ENCODE data around the gene PPEF2.
"Not testable (repeated sequence)": the region's sequence is repeated elsewhere in the genome, so short reads cannot be mapped to it uniquely, and the experiment has no call there.

The PPEF2 gene, protein sequence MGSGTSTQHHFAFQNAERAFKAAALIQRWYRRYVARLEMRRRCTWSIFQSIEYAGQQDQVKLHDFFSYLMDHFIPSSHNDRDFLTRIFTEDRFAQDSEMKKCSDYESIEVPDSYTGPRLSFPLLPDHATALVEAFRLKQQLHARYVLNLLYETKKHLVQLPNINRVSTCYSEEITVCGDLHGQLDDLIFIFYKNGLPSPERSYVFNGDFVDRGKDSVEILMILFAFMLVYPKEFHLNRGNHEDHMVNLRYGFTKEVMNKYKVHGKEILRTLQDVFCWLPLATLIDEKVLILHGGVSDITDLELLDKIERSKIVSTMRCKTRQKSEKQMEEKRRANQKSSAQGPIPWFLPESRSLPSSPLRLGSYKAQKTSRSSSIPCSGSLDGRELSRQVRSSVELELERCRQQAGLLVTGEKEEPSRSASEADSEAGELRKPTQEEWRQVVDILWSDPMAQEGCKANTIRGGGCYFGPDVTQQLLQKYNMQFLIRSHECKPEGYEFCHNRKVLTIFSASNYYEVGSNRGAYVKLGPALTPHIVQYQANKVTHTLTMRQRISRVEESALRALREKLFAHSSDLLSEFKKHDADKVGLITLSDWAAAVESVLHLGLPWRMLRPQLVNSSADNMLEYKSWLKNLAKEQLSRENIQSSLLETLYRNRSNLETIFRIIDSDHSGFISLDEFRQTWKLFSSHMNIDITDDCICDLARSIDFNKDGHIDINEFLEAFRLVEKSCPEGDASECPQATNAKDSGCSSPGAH

DNA sequence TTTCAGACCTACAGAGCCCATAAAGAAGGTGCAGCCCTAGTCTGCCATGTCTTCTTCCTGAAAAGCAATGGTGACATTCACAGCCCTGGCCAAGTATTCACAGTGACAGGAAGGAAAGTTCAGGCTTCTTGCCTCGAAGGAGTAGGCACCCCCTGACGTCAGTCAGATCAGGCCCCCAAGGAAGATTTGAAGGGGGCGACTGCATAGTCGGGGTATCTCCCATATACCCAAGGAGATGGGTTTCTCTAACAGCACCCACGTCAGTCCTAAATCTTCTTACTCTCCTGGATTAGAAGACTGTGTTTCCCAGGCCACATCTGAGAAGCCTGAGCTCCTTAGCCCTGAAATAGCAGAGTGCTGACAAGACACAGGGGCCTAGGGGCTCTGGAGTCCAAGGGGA, at the start of gene PPEF2:
Gene PPEF2, minus strand, starts transcription at position 101 of the 400 bp plus-strand sequence. CDS start 6,127 bp downstream, outside the sequence.
- no peak for DNase-seq

DNA sequence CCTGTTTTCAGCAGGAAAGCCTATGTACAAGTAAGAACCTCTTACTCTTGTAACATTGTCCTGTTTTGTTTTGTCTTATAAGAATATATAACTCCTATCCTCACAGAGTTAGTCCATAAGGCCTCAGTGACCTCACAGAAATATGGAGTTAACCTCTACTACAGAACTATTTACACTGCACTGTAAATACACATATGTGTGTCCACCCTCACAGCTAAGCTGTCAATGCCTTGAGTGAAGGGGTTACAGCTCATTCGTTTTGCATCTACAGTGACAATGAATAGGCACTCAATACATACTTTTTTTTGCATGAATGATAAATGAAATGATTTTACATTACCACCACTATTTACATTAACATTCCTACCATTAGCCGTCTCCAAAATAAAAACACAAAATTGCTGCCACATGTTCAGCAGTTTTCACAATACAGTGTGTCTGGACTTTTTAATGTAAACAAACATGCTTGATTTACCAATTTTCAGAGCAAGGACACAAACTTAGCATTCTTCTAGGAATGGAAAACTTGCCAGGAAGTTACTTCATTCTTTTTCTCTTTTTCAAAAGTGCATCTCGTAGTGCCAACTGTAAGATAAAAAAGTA, 48.1 kb upstream of the PPEF2 start:
- no peak for DNase-seq

DNA sequence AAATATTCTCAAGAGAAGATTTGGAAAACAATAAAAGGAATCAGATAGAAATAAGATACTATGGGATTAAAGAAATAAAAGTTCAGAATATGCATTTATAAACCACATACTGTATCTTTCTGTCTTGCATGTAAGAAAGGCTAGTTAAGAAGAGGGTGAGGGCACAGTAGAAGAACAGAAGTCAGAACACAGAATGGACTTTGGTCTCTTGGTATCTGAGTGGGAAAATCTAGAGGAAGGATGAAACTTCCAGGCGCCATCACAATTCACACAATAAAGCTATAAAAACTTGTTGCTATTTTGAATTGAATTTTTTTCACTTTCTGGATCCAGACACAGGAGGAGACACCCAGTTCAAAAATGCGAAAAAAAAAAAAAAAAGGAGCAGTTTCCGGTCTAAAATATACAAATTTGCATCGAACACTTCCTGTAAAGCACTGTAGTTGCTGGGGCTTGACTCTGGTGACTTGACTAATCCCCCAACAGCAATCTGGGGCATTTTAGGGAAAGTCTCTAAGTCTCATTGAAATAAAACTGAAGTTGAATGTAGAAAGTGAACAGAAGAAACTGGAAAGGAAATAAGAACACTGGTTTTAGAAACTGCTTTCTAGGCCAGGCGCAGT, 46.7 kb upstream of the PPEF2 start:
- DNase-seq = no peak

DNA sequence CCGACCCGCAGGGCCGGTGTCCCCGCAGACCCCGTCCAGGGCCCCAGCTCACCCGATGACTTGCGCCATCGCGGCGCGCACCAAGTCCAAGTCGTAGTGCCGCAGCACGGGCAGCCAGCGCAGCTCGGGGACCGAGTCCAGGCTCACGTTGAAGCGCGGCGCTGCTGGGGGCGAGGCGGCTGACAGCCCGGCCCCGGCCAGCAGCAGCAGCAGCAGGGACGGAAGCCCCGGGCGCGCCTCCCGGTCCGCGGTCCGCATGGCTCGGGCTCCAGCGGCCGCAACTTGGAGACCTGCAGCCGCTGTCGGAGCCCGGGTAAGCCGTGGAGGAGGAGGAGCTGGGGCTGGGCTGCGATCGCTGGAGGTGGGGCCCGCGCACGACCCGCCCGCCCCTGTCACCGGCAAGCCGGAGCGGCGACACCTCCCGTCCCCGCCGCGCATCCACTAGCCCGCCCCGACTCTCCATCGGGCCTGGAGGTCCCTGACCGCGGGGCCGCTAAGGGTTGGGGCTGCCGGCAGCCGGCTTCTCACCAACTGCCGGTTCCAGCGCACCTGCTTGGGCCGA, 38.5 kb upstream of the PPEF2 start, which contains the start of gene NAAA:
Gene NAAA, minus strand, starts transcription at position 322 of the 562 bp plus-strand sequence. Its CDS starts 64 bp downstream, at position 258.
- DNase-seq = peak; percentile 31

DNA sequence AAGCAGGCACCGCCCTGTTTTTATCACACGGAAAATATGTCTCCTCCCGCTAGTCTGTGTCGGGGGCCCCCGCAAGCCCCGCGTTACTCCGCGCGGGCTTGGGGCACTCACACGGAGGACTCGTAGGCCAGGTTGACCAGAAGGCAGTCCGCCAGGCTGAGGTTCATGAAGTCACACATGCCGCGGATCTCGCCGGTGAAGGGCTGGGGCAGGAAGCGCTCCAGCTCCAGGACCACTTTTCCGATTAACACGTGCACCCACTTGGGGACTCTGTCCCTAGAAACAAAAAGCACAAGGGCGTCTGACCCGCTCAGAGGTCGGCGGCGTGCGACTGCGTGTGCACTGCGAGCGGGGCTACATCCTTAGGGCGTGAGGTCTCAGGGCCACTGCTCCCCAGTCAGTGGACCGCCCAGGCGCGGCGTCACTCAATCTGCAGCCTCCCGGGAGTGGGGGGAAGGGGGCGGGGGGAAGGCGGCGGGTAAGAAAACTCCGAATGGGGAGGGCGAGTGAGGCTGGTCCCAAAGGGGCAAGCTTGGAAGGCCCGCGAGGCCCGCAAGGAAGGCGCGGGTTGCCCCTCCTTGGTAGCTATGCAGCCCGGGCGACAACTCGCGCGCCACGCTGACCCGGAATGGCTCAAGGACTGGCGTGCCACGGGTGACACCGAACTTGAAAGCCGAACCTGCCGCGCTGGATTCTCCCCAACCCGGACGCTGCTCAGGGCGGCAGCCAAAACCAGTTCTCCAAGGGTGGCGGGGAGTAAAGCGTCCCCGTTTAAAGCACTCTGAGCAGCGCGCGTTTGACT, 37.8 kb upstream of the PPEF2 start:
- DNase-seq = peak; percentile 20

DNA sequence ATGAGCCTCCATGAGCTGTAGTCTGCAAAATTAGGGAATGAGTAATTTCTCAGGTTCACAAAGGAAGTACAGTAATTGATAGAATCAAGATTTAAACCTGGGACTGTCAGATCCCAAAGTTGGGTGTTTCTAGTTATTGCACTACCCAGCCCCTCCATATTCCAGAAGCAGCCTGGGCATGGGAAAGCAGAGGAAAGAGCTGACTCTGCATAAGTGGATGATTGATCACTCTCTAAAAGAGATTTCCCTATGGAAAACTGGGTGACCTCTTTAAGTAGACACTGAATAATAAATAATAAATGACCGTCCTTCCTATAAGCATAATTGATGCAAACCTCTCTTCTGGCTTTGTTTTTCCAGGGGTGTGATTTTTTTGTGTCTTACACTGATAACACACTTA, 33.4 kb upstream of the PPEF2 start:
- DNase-seq = no peak

DNA sequence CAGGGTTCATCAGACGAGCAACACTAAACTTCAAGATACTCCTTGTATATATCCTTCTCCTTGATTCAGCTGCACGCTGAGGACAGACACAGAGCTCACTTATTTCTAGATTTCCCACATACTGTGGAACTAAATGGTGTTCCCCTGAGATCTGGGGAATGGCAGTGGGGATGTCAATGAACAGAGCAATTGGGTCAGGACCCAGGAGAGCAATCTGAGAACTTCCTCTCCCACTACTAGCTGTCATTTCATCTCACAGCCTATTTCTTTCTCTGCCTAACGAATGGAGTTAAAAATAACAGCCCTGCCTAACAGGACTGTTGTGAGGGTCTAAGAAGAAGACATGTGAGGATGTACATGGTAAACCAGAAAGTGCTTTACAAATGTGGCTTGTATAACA, 27.9 kb upstream of the PPEF2 start:
- no peak for DNase-seq

DNA sequence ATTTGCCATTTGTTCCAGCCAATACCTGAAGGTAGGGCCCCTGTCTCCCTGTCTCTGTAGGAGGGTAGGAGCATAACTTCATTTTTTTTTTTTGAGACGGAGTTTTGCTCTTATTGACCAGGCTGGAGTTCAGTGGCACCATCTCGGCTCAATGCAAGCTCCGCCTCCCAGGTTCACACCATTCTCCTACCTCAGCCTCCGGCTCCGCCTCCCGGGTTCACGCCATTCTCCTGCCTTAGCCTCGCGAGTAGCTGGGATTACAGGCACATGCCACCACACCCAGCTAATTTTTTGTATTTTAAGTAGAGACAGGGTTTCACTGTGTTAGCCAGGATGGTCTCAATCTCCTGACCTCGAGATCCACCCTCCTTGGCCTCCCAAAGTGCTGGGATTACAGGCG, 22.7 kb upstream of the PPEF2 start:
- not testable (repeated sequence) for DNase-seq

DNA sequence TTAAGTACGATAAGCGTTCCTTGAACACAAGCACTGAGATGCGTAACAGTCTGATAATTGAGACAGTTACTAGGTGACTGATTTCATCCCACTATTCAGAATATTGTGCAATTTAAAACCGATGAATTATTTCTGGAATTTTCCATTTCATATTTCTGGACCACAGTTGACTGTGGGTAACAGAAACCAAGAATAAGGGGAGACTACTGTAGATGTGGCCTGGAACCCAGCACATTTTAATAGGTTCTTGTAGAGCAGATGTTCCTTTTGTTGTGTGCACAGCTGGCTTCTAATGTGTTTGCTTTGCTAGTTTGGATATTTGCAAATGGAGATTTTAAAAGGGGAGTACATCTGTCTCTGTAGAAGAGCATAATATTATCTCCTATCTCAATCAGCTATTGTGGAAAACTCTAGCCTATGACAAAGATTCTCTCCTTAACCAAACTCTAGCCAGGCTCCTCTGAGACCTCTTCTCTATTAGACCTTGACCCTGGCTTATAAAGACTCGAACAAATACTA, 22.1 kb upstream of the PPEF2 start:
- no peak for DNase-seq

DNA sequence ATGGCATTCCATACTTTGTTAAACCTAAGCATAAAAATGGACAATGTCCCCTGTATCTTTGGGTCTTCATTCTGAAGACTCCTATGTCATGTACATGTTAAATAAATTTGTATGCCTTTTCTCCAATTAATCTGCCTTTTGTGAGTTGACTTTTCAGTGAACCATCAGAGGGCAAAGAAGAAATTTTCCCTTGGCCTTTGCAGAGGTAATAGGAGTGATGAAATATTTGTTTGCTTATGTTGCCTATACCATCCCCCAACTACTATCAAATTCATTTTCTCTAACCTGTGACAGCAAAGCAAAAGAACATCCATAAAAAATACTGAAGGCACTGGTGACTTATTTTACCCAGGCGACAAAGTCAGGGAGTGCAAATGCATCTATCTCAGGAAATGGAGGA, 20.3 kb upstream of the PPEF2 start:
- DNase-seq = no peak

DNA sequence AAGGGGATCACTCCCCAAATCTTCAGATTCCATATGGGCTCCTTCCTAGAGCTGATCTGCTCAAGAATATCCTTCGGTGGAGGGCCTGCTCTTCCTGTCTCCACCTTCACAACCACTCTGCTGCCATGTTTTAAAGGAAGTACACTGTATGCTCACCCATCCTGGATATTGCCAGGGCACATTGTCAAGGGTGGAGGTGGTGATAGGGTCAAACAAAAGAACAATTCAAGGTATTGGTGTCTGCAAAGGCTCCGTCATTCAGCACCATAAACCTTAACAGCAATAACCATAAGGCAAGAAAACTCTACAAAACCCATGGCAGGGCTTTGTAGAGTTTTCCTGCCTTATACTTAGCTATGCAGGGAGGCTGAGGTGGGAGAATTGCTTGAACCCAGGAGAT, 19.7 kb upstream of the PPEF2 start:
- DNase-seq = no peak

DNA sequence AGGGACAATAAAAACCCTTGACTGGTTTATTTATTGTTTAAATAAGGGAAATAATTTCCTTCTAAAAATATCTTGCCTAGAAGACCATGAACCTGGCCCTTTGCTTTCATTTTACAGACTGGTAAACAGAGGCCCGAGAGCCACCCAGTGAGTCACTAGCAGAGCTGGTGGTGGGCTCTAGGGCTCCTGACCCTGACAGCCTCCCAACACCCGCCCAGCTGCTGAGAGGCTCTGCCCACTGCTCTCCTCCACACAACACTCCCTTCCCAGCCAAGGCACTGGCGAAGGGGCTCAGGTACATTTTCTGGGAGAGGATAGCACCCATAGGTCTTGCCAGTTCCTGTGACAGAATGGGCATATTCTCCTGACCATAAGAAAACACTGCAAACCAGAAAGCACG, 18.1 kb upstream of the PPEF2 start:
- DNase-seq = no peak

DNA sequence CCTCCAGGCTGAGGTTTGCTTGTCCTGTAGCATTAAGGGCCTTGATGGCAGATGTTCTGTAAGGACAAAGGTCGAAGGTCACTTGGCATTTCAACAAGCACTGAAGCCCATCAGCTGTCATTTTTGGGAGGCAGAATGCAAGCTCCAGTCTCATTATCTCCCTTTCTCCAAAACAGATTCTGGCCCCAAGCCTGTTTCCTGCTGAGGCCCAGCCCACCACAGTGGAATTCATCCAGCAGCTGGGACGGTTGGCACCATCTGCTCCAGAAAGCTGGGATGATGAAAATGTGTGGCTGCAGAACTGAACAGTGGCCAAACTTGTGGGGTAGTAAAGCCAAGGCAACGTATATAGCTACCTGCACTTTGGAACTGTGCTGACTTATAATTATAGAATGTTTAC, 17.7 kb upstream of the PPEF2 start:
- no peak for DNase-seq

DNA sequence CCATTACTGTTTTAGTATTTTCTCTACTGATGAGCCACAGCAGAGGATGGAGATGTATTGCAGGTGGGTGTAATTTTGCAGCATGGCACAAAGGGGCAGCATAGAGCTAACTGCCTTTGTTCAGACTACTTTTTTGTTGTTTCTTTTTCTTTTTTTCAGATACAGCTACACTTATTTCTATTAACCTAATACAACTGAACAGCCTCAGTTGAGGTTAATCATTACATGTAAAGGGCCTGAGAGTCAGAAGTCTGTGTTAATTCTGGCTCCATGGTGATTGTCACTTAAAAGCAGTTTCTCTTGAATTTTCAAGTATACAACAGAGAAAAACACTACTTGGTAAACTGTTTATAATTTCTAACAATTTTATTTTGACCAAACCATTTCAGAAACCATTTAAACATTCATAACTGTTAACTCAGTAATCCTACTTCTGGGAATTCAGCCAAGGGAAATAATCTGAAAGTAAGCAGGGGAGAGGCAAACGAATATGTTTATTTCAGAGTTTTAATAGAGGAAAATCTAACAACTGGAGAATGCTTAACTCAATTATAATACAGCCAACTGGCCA, 13.9 kb upstream of the PPEF2 start:
- peak; percentile 4 for DNase-seq

DNA sequence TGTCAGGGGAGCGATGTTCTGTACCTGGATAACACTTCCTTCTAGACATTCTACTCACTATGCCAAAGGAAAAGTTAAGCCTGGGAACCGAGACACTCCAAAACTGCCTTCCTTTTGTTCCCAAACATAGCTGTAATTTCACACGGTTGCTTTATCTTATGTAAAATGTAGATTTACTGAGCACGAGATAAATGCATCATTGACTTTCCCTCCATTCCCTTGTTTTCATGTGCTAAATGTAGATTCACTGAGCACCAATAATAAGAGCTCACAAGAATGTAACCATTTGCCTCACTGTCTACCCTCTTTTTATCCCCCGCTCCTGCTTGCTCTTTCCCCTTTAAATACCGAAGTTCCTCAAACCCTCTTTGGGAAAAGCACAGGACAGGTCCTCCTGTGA, 10.7 kb upstream of the PPEF2 start:
- DNase-seq = no peak

DNA sequence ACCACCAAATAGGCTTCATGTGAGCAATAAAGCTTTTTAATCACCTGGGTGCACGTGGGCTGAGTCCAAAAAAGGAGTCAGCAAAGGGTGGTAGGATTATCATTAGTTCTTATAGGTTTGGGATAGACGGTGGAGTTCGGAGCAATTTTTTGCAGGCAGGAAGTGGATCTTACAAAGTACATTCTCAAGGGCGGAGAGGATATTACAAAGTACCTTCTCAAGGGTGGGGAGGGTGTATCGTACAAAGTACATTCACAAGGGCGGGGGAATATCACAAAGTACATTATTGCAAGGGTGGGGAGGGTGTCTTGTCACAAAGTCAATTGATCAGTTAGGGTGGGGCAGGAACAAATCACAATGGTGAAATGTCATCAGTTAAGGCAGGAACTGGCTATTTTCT, 8.6 kb upstream of the PPEF2 start:
- DNase-seq = not testable (repeated sequence)

DNA sequence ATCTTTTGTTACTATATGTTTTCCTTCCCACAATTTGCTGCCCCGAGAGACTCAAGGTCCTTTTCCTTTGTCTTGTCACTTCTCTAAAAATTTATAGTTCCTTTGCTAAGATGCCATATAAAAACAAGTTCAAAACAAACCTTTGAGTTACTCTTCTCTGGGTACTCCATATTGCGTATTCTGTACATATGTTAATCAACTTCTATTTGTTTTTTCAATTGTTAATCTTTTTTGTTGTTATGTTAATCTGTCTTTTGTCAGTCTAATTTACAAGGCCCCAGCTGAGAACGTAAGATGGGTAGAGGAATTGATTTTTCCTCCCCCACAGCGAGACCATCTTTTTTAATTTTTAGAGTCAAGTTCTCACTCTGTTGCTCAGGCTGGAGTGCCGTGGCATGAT, 7.2 kb upstream of the PPEF2 start:
- DNase-seq = no peak

DNA sequence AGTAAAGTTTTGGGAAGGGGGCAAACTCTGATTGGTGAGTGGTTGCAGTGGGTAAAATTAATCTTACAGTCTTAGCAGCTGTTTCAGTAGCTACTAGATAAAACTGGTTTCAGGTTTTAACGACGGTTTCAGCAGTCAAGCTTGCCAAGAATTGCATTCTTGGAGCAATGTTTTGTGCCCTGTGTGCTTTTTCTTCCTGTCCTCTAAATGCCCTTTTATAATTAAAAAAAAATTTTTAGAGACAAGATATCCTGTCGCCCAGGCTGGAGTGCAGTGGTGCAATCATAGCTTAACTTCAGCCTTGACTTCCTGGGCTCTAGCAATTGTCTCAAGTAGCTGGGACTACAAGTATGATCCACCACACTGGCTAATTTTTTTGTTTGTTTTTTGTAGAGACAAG, 6.3 kb upstream of the PPEF2 start:
- no peak for DNase-seq

DNA sequence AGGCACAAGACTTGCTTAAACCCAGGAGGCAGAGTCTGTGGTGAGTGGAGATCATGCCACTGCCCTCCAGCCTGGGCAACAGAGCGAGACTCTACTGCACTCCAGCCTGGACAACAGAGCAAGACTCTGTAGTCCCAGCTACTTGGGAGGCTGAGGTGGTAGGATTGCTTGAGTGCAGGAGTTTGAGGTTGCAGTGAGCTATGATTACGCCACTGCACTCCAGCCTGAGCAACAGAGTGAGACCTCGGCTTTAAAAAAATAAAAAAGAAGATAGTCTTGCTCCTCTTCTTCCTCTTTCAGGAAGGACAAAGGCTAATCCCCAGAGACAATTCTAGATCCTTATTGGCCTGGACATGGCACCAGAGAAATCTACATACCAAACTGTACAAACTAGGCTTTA, 5.7 kb upstream of the PPEF2 start:
- no peak for DNase-seq

DNA sequence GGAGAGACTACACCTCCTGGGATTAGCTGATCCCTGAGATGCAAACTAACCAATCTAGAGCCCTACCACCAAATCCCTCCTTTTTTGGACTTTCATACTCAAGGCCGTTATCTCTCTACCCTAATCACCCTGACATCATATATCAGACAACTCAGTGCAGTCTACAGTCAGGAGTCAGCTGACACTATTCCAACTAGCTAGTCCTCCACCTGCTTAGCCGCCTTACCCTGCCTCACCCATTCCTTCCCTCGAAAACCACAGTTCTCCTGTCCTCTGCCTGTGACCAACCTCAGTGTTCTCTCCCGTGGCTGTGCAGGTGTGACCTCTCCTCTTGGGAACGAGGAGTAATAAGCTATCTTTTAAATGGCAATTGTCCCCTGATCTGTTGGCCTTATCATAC, 1.8 kb upstream of the PPEF2 start:
- DNase-seq = no peak

DNA sequence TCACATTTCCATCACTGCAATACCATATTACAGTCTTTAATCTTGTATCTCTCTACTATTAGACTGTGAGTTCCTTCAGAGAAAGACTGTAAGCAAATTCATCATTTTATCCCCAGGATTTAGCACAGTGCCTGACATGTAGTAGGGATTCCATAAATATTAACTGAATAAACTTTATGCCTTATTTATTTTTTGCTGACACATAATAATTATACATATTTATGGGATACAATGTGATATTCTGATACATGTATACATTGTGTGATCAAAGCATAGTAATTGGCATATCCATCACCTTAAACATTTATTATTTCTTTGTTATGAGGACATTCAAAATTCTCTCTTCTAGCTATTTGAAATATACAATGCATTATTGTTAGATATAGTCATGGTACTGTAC, 3.7 kb downstream of the PPEF2 start:
- no peak for DNase-seq

Measured in NCI-H2227 treated with DMSO at 0.1 percent for 48 hours (cell line).